ENCODE data around the gene GPR161. TPM values are rescaled to one million over a fixed set of nuclear protein-coding genes. Genes with fewer than 3 reads are reported as not detected.

The GPR161 gene
- total and polyA plus RNA-seq, 2 of the 13 experiments (the other 11 are each of a cell fraction or from before 2014, with no cell fraction given): 0.13 to 0.35 TPM

GRCh38 chr1:168053681-168054080 is 83.0 kb downstream of the GPR161 start:
- in situ Hi-C loops (cut with HindIII; ENCODE audit: extremely low pct_ligation_motif_present, low pct_unique_long_range_greater_than_20kb) (no loop called here), intact Hi-C loops (cut with micrococcal nuclease; ENCODE audit: unreplicated experiment) (no loop called here)
- WGBS (ENCODE audit: low lambda C conversion rate): 88% methylated on average over 2 of the region's 2 CpGs
- ATAC-seq (no peak), FAIRE-seq (no peak), DNase-seq (ENCODE audit: low spot score) (no peak)
- Histone ChIP-seq H3K4me2 (ENCODE audit: low read depth, low read length) (no peak overlapping the region), H4K20me1 (ENCODE audit: insufficient read depth, low read length) (no peaks in the 10 kb centered on the region), H3K9ac (ENCODE audit: insufficient read depth, low read depth, low read length) (no peak overlapping the region), H3K9me3 (ENCODE audit: low read length) (no peaks in the 10 kb centered on the region), H2AFZ (ENCODE audit: low read length) (no peak overlapping the region), H3K4me1 (ENCODE audit: insufficient read depth, low read length) (no peaks in the 10 kb centered on the region), H3K4me3 (replicated peaks in 1 of 3; ENCODE audit: insufficient read depth in 1 of 3, low read depth in 2 of 3, low read length in 3 of 3) (no peak overlapping the region), H3K79me2 (ENCODE audit: insufficient read depth, low read length) (no peaks in the 10 kb centered on the region), H3K36me3 (replicated peaks in 1 of 2; ENCODE audit: control insufficient read depth in 1 of 2, insufficient read depth in 2 of 2, low read length in 2 of 2) (peaks cover 2 to 24% of the 10 kb centered on the region in 2 experiments; a peak in 4 of 5 replicates), H3K27ac (ENCODE audit: extremely low read length, insufficient read depth, low read length) (no peak overlapping the region), H3K27me3 (ENCODE audit: control insufficient read depth in 1 of 2, insufficient read depth in 2 of 2, low read length in 2 of 2) (no peaks in the 10 kb centered on the region)
- no peak for TF ChIP-seq RFX5 (IDR thresholded peaks at IDR 0.05; ENCODE audit: low read depth, low read length)
- TF ChIP-seq AKAP8 (CRISPR knock-in tag; IDR thresholded peaks at IDR 0.05): no peak
- TF ChIP-seq BCLAF1 (IDR thresholded peaks at IDR 0.05): no peak
- TF ChIP-seq ARID2 (CRISPR knock-in tag; IDR thresholded peaks at IDR 0.05; ENCODE audit: borderline replicate concordance): no peak
- no peak for TF ChIP-seq GMEB1 (CRISPR knock-in tag; IDR thresholded peaks at IDR 0.05; ENCODE audit: borderline replicate concordance)
- TF ChIP-seq ZNF282 (IDR thresholded peaks at IDR 0.05; ENCODE audit: partially characterized antibody): no peak
- TF ChIP-seq ZNF781 (CRISPR knock-in tag; IDR thresholded peaks at IDR 0.05; ENCODE audit: borderline replicate concordance, not compliant biosample characterization): no peak
- no peak for TF ChIP-seq FOXP4 (CRISPR knock-in tag; IDR thresholded peaks at IDR 0.05)
- TF ChIP-seq ZNF3 (CRISPR knock-in tag; IDR thresholded peaks at IDR 0.05): no peak
- TF ChIP-seq, protein P1, sequence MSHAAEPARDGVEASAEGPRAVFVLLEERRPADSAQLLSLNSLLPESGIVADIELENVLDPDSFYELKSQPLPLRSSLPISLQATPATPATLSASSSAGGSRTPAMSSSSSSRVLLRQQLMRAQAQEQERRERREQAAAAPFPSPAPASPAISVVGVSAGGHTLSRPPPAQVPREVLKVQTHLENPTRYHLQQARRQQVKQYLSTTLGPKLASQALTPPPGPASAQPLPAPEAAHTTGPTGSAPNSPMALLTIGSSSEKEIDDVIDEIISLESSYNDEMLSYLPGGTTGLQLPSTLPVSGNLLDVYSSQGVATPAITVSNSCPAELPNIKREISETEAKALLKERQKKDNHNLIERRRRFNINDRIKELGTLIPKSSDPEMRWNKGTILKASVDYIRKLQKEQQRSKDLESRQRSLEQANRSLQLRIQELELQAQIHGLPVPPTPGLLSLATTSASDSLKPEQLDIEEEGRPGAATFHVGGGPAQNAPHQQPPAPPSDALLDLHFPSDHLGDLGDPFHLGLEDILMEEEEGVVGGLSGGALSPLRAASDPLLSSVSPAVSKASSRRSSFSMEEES (CRISPR knock-in tag; IDR thresholded peaks at IDR 0.05): no peak
- TF ChIP-seq GTF3A (CRISPR knock-in tag; conservative IDR thresholded peaks at IDR 0.05): no peak
- no peak for TF ChIP-seq ZNF446 (CRISPR knock-in tag; IDR thresholded peaks at IDR 0.05)
- TF ChIP-seq ZNF224 (CRISPR knock-in tag; IDR thresholded peaks at IDR 0.05): no peak
- TF ChIP-seq TBL1XR1 (IDR thresholded peaks at IDR 0.05; ENCODE audit: borderline replicate concordance, low read length, partially characterized antibody): no peak
- no peak for TF ChIP-seq FOXJ3 (CRISPR knock-in tag; IDR thresholded peaks at IDR 0.05; ENCODE audit: borderline replicate concordance)
- no peak for TF ChIP-seq SMAD3 (CRISPR knock-in tag; IDR thresholded peaks at IDR 0.05)
- POLR2A ChIA-PET: no interaction called here
- no TSS peak for BruUV-seq (replicated peaks)
- CTCF ChIA-PET (ENCODE audit: low intra/inter-chr PET ratio, low total read pairs): no interaction called here
